ENCODE measurements around the gene SPEM3.

SPEM3 gene

DNA sequence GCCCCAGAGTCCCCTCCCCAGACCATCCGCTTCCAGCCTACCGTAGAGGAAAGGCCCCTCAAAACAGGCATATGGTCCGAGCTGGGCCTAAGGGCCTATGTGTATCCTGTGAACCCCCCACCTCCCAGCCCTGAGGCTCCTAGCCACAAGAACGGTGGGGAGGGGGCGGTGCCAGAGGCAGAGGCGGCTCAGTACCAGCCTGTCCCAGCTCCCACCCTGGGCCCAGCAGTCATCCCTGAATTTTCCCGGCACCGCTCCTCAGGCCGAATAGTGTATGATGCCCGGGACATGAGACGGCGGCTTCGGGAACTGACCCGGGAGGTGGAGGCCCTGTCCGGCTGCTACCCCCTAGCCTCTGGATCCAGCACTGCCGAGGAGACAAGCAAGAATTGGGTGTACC, 7.5 kb upstream of the SPEM3 start:
- DNase-seq (ENCODE audit: low read depth, low spot score), result no peak

DNA sequence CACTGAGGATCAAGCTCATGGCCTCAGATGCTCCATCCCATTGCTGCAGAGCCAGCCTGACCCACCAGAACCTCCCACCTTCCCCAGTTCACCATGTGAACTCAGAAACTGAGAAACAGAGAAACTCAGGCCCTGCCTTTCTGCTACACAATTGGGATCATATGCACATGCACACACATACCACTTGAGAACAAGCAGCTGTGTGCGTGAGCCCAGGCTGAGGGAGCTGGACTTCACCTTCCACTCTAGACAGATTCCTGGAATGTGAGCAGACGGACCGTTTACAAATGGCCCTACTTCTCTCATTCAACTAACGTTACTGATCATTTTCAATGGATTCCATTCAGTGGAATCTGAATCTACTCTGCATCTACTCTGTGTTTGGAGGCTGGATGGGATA, 5.0 kb upstream of the SPEM3 start:
- DNase-seq (ENCODE audit: low read depth, low spot score), result no peak

DNA sequence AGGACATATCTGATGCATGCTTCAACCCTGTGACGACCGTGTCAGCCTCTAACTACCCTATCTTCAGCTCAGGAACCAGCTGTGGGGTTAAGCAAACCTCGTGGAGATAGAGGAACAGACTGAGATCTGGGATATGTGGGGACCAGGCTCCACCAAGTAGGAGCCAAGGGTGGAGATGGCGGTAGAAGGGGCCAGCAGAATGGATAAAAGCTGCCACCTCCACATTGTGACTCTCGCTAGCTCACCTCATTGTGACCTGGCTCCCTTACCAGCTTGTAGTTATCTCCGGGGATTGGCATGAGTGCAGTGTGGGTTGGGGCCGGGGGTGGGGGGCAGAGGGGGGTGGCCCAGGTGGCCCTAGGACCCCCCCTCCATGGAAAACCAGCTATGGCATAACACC, 3.3 kb upstream of the SPEM3 start, which contains the start of gene SPEM2:
TSS of gene SPEM2 (plus strand) at position 301 of the 400 bp plus-strand sequence. CDS start at position 374, 73 bp downstream.
- DNase-seq (ENCODE audit: low read depth, low spot score), result no peak

GRCh38 chr17:7425756-7426155, 2.9 kb upstream of the SPEM3 start:
- DNase-seq (ENCODE audit: low read depth, low spot score), result no peak

GRCh38 chr17:7426203-7426863, 2.3 kb upstream of the SPEM3 start:
- no peak for DNase-seq (ENCODE audit: low read depth, low spot score)

GRCh38 chr17:7426896-7427489, 1.7 kb upstream of the SPEM3 start:
- DNase-seq (ENCODE audit: low read depth, low spot score), result no peak

DNA sequence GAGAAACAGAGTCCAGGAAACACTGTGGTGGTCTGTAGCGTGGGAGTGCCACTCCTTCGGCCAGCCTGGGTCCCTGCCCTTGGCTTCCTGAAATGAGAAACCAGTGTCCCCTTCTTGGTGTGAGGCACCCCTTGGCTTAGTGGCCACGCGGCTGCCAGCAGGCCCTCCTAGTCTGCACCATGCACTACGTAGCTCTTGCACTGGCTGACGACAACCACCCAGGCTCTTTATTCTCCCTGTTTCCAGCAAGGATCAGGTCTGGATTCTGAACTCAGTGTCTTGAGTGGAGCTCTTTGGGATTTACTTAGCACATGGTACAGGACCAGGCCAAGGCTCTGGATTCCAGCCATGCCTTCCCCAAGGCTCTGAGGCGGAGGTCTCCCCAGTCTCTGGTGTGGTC, 1.1 kb upstream of the SPEM3 start:
- no peak for DNase-seq (ENCODE audit: low read depth, low spot score)

DNA sequence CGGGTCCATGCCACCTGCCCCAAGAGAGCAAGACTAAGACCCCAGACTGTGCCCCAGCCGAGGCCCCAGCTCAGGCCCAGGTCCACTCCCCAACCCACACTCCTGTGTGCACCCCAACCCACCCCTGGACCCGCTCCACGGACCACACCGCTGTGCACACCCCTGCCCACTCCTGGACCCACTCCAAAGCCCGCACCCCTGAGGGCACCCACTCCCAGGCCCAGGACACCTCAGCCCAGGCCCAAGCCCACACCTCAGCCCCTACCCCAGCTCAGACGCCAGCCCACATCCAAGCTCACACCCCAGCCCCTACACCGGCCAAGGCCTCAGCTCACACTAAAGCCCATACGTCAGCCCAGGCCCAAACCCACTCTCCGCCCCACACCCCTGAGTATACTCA, 1.1 kb downstream of the SPEM3 start:
- no peak for DNase-seq (ENCODE audit: low read depth, low spot score)

GRCh38 chr17:7431231-7431630, 2.6 kb downstream of the SPEM3 start:
- DNase-seq (ENCODE audit: low read depth, low spot score), result no peak

DNA sequence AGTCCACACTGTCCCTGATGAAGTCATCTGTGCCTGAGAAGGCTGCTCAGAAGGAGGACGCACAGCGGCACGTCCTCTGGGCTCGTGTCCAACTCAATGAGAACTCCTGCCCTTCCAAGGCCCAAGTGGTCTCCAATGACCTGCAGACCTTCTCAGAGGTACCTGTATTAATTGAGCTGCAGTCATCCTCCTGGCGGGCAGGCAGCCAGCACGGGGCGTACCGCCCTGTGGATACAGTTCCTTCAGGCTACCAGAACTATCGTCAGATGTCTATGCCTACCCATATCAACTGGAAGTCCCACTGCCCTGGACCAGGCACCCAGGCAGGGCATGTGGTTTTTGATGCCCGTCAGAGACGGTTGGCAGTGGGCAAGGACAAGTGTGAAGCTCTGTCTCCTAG, 3.6 kb downstream of the SPEM3 start:
- DNase-seq (ENCODE audit: low read depth, low spot score), result no peak

DNA sequence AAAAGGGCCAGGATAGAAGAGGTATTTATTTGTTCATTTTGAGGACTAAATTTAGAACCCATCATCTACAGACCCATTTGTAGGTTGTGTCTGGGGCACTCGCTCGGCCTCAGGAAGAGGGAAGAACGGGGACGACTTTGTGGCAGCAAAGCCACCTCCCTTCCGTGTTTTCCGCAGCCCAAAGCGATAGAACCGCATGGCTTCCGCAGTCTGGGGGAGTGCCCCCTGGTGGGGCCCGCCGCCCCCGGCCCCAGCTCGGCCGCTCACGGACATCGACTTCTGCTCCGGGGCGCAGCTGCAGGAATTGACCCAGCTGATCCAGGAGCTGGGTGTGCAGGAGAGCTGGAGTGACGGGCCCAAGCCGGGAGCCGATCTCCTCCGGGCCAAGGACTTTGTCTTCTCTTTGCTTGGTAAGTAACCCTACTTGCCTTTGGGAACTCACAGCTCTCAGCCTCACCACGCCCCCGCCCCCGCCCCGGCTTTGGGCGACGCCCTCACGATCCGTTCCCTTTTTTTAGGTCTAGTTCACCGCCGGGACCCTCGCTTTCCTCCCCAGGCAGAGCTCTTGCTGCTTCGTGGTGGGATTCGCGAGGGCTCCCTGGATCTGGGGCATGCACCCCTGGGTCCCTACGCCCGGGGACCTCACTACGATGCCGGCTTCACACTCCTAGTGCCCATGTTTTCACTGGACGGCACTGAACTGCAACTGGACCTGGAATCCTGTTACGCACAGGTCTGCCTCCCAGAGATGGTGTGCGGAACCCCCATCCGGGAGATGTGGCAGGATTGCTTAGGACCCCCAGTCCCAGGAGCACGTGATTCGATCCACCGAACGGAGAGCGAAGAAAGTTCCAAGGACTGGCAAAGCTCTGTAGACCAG, 7.3 kb downstream of the SPEM3 start:
- DNase-seq (ENCODE audit: low read depth, low spot score), result no peak

DNA sequence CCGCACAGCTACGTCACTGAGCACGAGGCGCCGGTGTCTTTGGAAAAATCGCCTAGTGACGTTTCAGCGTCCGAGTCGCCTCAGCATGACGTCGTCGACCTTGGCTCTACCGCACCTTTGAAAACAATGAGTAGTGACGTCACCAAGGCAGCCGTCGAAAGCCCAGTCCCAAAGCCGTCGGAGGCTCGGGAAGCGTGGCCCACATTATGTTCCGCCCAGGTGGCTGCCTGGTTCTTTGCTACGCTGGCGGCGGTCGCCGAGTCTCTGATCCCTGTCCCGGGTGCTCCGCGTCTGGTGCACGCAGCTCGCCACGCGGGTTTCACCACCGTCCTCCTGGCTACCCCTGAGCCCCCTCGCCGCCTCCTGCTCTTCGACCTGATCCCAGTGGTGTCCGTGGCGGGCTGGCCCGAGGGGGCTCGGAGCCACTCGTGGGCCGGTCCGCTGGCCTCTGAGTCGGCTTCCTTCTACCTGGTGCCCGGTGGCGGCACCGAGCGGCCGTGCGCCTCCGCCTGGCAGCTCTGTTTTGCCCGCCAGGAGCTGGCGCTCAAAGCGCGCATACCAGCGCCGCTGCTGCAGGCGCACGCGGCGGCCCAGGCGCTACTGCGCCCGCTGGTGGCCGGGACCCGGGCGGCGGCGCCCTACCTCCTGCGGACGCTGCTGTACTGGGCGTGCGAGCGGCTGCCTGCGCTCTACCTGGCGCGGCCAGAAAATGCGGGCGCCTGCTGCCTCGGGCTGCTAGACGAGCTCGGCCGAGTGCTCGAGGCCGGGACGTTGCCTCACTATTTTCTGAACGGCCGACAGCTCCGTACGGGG, 8.1 kb downstream of the SPEM3 start:
- DNase-seq (ENCODE audit: low read depth, low spot score), result peak; percentile 63

DNA sequence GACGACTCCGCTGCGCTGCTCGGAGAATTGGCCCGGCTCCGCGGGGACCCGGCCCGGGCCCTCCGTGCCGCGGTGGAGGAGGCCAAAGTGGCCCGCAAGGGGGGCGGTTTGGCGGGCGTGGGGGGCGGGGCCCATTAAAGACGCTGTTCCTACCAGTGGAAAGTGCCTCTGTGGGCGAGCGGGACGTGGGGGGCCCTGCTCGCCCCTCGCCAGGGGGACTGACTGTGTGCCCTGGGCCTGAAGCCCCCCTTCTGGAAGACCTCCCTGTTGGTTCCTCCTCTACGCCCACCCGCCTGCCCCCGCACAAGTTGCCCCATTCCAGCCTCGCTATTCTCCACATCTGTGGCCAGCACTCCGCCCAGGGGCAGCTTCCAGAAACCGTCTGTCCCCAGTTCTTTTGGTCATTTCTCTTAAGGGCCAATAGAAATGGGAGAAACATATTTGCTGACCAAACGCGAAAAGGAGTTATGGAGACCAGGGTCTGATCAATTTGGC, 8.8 kb downstream of the SPEM3 start:
- no peak for DNase-seq (ENCODE audit: low read depth, low spot score)

DNA sequence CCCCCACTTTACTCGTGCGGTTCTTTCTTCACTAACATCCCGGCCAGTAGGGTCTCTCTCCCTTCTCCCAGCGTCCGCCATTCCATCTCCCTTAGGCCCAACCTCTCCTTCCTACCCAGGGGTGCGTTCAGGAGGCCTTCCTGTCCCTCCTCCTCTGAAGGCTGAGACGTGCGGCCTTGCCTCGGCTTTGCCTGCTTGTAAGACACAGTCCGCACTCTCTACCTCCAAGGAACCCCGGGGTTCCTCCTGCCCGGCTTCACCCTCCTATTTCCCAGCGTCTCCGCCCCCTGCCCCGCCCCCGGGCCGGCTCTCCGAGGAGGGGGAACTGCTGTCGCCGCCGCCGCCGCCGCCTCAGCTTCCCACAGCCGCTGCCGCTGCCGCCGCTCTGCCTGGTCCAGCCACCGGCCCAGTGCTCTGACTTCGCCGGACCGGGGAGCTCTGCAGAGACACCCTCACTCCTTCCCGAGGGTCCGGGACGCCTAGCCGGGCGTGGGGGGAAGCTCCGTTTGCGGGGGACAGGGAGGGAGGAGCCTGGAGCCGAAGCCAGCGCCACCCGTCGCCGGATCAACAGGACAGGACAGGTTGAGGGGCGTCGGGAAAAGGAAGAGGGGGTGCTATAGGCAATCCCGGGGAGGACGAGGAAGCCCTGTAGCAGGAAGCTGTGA, 9.4 kb downstream of the SPEM3 start:
- peak; percentile 16 for DNase-seq (ENCODE audit: low read depth, low spot score)

DNA sequence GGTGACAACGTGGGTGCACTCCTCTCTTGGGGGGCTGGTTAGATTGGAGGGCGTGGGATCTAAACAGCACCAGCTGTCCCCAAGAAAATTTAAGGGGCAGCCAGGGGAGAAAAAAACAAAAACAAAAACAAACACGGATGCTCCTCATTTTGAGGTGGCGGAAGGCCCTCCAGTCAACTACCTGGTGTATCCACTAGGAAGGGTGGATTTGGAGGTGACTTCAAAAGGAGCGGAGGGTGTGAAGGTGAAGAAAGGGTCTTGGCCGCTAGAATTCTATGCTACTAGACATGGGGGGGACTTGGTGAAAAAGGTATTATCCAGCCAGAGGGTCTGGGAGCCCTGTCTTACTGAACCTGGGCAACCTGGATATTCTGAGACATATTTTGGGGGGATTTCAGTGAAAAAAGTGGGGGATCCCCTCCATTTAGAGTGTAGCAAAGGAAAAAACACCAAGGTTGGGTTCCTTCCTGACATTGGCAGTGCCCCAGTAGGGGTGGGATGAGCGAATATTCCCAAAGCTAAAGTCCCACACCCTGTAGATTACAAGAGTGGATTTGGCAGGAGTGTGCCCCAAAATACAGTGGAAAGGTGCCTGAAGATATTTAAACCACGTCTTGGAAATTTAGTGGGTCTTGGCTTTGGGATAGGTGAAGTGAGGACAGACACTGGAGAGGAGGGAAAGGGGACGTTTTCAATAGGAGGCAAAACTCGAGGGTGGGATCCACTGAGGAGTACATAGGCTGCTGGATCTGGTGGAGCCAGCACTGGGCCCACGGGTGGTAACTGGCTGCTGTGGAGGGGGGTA, 10.2 kb downstream of the SPEM3 start:
- DNase-seq (ENCODE audit: low read depth, low spot score), result no peak

GRCh38 chr17:7439462-7440112, 10.9 kb downstream of the SPEM3 start, which contains the start of gene FGF11:
Gene FGF11, plus strand, starts transcription at chr17:7439512. Its CDS starts 109 bp downstream, at chr17:7439621.
- DNase-seq (ENCODE audit: low read depth, low spot score), result no peak

DNA sequence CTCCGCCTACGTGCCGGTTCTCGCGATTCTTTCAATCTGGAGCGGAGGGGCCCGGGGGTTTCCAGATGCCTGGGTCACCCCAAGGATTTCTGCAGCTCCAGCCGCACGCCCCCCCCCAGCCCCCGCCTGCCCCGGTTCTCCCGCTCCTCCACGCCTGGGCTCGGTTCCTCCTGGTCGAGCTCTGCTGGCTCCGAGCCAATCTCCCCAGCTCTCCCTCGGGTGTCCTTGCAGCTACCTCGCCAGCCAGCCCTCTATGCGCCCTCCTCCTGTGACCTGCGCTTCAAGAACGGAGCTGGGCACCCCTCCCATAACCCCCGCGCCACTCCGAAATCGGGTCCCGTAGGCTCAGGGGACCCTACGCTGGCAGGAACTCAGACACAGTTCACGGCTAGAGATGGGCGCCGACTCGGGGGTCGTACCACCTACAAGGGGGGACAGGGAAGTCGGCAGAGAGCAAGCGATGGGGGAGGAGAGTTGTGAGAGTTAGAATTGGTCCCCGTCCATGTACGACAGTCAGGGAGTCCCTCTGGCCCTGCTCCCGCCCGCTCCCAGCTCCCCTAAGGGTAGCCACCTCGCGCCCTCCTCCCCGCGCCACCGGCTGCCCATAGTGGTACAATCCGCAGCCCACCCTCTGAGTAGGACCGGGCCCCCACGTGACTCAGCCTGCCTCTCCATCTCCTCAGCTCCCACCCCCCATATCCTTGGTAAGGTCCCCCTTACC, 11.6 kb downstream of the SPEM3 start:
- no peak for DNase-seq (ENCODE audit: low read depth, low spot score)

DNA sequence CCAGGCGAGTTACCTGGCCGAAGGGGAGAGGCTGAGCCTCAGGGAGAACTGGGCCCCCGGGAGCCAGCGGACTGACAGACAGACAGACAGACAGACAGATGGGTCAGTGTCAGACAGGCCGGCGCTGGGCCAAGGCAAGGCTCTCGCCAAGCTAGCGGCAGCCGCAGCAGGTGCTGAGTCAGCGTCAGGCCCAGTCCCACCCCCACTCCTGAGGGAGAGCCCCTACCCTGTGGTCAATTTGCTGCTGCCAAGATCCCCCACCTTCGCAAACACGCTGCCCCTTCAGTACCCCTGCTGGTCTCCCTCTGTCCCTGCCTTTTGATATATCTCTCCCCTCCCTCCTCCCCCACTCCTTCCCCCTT, 12.2 kb downstream of the SPEM3 start:
- no peak for DNase-seq (ENCODE audit: low read depth, low spot score)

- DNase-seq (ENCODE audit: low read depth, low spot score), result no peak
Observed at GRCh38 chr17:7441266-7441665, 12.6 kb downstream of the SPEM3 start.
